Measurements from ENCODE around the gene BCAT1. TPM values are rescaled to one million over a fixed set of nuclear protein-coding genes. Genes with fewer than 3 reads are reported as not detected.

Gene BCAT1
- total RNA-seq, 1 experiment from 2014 or later, result 0.74 TPM

GRCh38 chr12:24818351-24818750 is 130.6 kb downstream of the BCAT1 start:
- Histone ChIP-seq H3K9me3 (ENCODE audit: control insufficient read depth in 1 of 2, insufficient read depth in 1 of 2, low read depth in 1 of 2, low read length in 2 of 2) (no peaks in the 10 kb centered on the region), H3K9me2 (ENCODE audit: insufficient read depth) (no peaks in the 10 kb centered on the region), H3K9ac (ENCODE audit: low read length) (no peak overlapping the region), H4K20me1 (ENCODE audit: insufficient read depth) (no peaks in the 10 kb centered on the region), H3K79me2 (ENCODE audit: insufficient read depth, low read length) (no peaks in the 10 kb centered on the region), H3K4me1 (ENCODE audit: control insufficient read depth in 1 of 2, insufficient read depth in 2 of 2, low read length in 2 of 2) (no peaks in the 10 kb centered on the region), H3K4me3 (replicated peaks in 1 of 2; ENCODE audit: low read depth in 1 of 2, low read length in 2 of 2) (no peak overlapping the region), H3K36me3 (ENCODE audit: control insufficient read depth in 1 of 2, insufficient read depth in 2 of 2, low read length in 2 of 2) (no peaks in the 10 kb centered on the region), H3K4me2 (ENCODE audit: low read length) (no peak overlapping the region), H3K27ac (ENCODE audit: low read depth, low read length) (no peak overlapping the region), H2AFZ (ENCODE audit: low read depth, low read length, poor library complexity, severe bottlenecking) (no peak overlapping the region), H3K27me3 (ENCODE audit: insufficient read depth, low read length) (no peaks in the 10 kb centered on the region)
- ChIA-PET RAD21 (ENCODE audit: low non-redundant PET in 1 of 2, low total read pairs in 2 of 2, uncharacterized antibody in 2 of 2, unreplicated experiment in 2 of 2) (no interaction called here), POLR2A (no interaction called here), CTCF (no interaction called here)
- ATAC-seq, result no peak
- no TSS peak for BruUV-seq (replicated peaks)
- intact Hi-C loops (cut with micrococcal nuclease), result no loop called here
- TF ChIP-seq ZBTB33 (IDR thresholded peaks at IDR 0.05; ENCODE audit: extremely low read depth, insufficient replicate concordance, low read length), result no peak
- TF ChIP-seq ZFX (IDR thresholded peaks at IDR 0.05), result no peak
- no peak for TF ChIP-seq JUND (IDR thresholded peaks at IDR 0.05)
- no peak for TF ChIP-seq CTCF (IDR thresholded peaks at IDR 0.05 in 2 of 3, conservative IDR thresholded peaks at IDR 0.05 in 1 of 3; ENCODE audit: borderline replicate concordance in 1 of 3, insufficient read depth in 1 of 3, low read depth in 2 of 3, low read length in 2 of 3)
- DNase-seq (ENCODE audit: low read depth, low spot score), result no peak

GRCh38 chr12:24815114-24815423 is 133.8 kb downstream of the BCAT1 start:
- RAD21 ChIA-PET (ENCODE audit: low non-redundant PET in 1 of 2, low total read pairs in 2 of 2, uncharacterized antibody in 2 of 2, unreplicated experiment in 2 of 2), result no interaction called here
- H3K9ac ChIP-seq (ENCODE audit: low read length), result no peak overlapping the region
- ATAC-seq (no peak), DNase-seq (ENCODE audit: low read depth, low spot score) (no peak)
- no peak overlapping the region for H2AFZ ChIP-seq (ENCODE audit: low read depth, low read length, poor library complexity, severe bottlenecking)
- H3K36me3 ChIP-seq (ENCODE audit: control insufficient read depth in 1 of 2, insufficient read depth in 2 of 2, low read length in 2 of 2), result no peaks in the 10 kb centered on the region
- H3K27me3 ChIP-seq (ENCODE audit: insufficient read depth, low read length), result no peaks in the 10 kb centered on the region
- H3K79me2 ChIP-seq (ENCODE audit: insufficient read depth, low read length), result no peaks in the 10 kb centered on the region
- no peaks in the 10 kb centered on the region for H4K20me1 ChIP-seq (ENCODE audit: insufficient read depth)
- no peak overlapping the region for H3K4me3 ChIP-seq (replicated peaks in 1 of 2; ENCODE audit: low read depth in 1 of 2, low read length in 2 of 2)
- CTCF ChIA-PET, result no interaction called here
- POLR2A ChIA-PET, result no interaction called here
- no peaks in the 10 kb centered on the region for H3K9me3 ChIP-seq (ENCODE audit: control insufficient read depth in 1 of 2, insufficient read depth in 1 of 2, low read depth in 1 of 2, low read length in 2 of 2)
- H3K27ac ChIP-seq (ENCODE audit: low read depth, low read length), result no peak overlapping the region
- no peak overlapping the region for H3K4me2 ChIP-seq (ENCODE audit: low read length)
- intact Hi-C loops (cut with micrococcal nuclease), result no loop called here
- H3K4me1 ChIP-seq (ENCODE audit: control insufficient read depth in 1 of 2, insufficient read depth in 2 of 2, low read length in 2 of 2), result no peaks in the 10 kb centered on the region
- no peaks in the 10 kb centered on the region for H3K9me2 ChIP-seq (ENCODE audit: insufficient read depth)
- BruUV-seq (replicated peaks), result no TSS peak
- no peak for TF ChIP-seq SP1 (IDR thresholded peaks at IDR 0.05; ENCODE audit: low read depth)
- no peak for TF ChIP-seq FOSL1 (IDR thresholded peaks at IDR 0.05; ENCODE audit: low read depth)
- TF ChIP-seq POLR2A (IDR thresholded peaks at IDR 0.05; ENCODE audit: borderline replicate concordance, extremely low read depth, insufficient read depth, insufficient read length), result no peak
- no peak for TF ChIP-seq ZBTB33 (IDR thresholded peaks at IDR 0.05; ENCODE audit: extremely low read depth, insufficient replicate concordance, low read length)
- no peak for TF ChIP-seq MAX (IDR thresholded peaks at IDR 0.05)
- TF ChIP-seq YY1 (IDR thresholded peaks at IDR 0.05; ENCODE audit: extremely low read depth, insufficient replicate concordance, low read depth, low read length), result no peak
- TF ChIP-seq TCF7L2 (IDR thresholded peaks at IDR 0.05; ENCODE audit: borderline replicate concordance, extremely low read depth, insufficient read depth, insufficient read length), result no peak
- TF ChIP-seq CEBPB (IDR thresholded peaks at IDR 0.05; ENCODE audit: low read depth), result no peak
- TF ChIP-seq JUND (IDR thresholded peaks at IDR 0.05), result no peak
- no peak for TF ChIP-seq SIN3A (IDR thresholded peaks at IDR 0.05; ENCODE audit: low read depth)
- TF ChIP-seq ZFX (IDR thresholded peaks at IDR 0.05), result no peak
- TF ChIP-seq EZH2phosphoT487 (IDR thresholded peaks at IDR 0.05; ENCODE audit: borderline replicate concordance), result no peak
- no peak for TF ChIP-seq ZNF274 (IDR thresholded peaks at IDR 0.05; ENCODE audit: low read depth, low read length)
- no peak for TF ChIP-seq ELF1 (IDR thresholded peaks at IDR 0.05; ENCODE audit: borderline replicate concordance, low read depth)

Data from HCT116 (cell line).